NCI-H2227 (cell line): ENCODE measurements around the gene USP7.
"Not testable (repeated sequence)": the region's sequence is repeated elsewhere in the genome, so short reads cannot be mapped to it uniquely, and the experiment has no call there.

Experiments used
- DNase-seq: peaks from one replicate; lab custom pipeline; 2025; ENCODE audit not compliant: unreplicated experiment; lab: John Stamatoyannopoulos, UW

USP7 gene

DNA sequence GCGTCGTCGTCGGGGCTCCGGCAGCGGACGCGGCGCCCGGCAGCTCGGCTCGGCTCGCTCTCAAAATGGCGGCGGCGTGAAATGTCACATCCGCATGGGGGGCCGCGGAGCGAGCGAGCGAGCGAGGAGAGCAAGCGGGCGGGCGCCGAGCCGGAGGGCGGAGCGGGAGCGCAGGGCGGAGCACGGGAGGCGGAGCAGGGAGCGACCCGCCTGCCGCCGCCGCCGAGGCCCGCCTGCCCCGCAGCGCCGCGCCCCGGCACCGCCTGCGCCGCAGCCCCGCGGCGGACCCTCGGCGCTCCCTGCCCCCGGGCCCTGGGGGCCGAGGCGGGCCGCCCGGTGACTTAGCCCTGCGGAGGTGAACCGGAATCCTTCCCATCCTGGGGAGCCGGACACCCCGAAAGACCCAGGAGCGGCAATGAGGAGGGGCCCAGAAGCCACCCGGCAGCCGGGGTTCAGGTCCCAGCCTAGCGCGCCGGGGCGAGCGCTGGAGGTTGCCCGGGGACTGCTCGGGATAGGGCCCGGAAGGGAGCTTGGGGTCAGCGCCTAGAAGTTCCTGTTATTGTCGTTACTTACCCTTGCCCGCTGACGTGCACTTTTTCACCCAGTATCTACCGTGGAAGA, at the start of gene USP7:
USP7 (minus strand) TSS at position 86 of the 621 bp plus-strand sequence. CDS start 621 bp downstream, outside the sequence.
- DNase-seq, result peak; percentile 96

DNA sequence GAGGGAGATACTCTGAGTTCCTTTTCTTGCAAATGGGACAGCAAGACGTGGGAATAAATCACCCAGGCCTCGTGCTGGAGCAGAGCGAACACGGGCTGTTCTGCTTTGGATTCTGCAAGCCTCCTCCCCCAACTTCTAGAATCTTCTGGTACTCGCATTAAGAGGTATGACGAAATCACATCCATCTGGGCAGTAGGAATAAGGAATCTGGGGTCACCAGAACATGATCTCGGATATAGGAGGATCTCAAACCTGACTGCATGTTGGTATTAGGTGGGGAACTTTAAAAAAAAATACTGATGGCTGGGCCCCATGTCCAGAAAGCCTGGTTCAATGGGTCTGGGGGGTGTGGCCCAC, 49.8 kb upstream of the USP7 start:
- DNase-seq, result no peak

DNA sequence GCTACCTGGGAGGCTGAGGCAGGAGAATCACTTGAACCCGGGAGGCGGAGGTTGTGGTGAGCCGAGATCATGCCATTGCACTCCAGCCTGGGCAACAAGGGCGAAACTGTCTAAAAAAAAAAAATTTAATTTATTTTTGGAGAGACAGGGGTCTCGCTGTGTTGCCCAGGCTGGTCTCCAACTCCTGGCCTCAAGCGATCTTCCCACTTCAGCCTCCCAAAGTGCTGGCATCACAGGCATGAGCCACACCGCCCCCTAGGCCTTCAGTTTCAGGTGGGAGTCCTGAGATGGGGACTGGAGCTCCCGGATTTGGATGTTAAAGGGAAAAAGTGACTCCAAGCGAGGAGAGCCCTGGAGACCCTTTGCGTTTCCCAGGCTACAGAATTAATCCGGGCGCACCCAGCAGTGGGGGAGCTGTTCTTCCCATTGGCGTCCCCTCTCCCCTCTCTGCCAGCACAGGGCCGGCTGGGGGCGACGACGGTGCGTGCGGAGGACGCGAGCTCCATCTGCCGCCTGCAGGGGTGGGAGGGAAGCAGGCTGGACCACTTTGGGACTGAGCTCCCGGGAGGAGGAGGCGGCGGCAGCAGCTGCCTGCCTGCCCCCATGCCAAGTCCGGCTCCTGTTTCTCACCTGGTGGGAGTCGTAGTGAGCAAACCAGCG, 49.3 kb upstream of the USP7 start:
- peak; percentile 60 for DNase-seq

DNA sequence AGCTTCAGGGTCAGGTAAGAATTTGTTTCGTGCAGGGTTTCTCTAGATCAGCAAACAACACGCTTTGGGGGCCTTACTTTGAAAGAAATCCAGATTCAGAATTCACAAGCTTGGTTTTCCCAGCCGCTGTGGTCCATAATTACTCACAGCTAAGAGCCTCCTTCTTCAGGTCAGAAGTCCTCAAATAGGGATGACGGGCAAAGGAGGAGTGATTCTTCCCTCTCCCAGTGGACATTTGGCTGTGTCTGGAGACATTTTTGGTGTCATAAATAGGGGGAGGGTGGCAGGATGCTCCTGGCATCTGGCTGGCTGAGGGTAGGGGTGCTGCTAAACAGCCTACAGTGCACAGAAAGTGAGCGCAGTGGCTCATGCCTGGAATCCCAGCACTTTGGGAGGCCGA, 48.6 kb upstream of the USP7 start:
- DNase-seq, result no peak

DNA sequence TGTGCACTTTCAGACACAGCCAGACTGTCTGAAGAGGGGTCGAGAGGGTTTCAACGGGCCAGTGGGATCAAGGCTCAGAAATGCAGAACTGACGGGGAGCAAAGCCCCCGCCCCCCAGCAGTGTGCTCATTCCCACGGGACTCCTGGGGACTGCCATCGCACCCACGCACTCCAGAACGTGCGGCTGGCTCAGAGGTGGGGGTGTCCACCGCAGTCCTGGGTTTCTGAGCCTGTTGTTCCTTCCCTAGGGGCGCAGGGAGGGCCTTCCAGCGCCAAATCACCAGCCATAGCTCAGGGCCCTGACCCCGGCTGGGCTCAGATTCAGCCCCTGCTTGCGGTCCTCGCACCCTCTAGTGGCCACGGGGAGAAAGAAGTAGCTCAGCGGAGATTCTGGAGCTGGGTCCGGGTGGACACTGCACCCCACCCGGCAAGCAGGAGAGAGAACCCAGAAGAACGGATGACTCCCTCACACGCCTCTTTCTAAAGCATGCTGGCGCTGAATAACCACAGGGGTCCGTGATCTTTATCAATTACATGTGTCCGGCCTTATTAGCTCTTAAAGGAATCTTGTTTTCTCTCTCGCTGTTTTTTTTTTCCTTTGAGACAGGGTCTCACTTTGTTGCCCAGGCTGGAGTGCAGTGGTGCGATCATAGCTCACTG, 45.0 kb upstream of the USP7 start:
- DNase-seq, result peak; percentile 79

DNA sequence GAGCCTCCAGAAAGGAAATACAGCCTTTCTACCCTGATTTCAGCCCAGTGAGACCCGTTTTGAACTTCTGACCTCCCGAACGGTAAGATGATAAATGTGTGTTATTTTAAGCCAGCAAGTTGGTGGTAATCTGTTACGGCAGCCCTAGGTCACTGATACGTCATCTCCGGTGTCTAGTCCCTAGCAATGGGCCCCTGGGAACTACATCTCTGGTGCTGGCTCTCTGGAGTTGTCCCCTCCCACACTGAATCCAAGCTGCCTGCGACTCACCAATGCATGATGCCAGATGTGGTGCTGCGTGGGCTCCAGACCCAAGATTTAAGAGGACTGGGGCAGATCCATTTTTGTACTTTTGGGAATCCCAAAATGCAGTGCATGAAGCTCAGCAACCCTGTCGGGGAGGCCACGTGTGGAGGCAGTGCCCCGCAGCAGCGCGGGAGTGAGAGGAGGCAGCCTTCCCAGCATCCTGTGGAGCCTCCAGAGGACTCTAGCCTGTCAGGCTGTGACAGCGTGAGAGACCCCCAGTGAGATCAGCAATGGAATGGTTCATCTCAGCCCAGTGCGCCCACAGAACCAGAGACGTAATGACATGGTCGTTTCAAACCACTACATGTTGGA, 43.6 kb upstream of the USP7 start:
- no peak for DNase-seq

DNA sequence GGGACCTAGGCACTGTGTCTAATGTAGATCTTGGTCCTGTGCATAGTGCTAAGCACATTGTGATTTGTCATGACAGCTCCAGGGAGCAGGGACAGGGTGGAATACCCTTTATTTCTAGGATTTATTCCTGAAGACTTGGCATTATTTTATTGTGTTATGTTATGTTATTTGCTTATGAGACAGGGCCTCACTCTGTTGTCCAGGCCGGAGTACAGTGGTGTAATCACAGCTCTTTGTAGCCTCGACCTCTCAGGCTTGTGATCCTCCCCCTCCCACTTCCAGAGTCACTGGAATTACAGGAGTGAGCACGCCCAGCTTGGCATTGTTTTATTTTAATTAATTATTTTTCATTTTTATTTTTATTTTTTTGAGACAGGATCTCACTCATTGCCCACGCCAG, 40.5 kb upstream of the USP7 start:
- no peak for DNase-seq

DNA sequence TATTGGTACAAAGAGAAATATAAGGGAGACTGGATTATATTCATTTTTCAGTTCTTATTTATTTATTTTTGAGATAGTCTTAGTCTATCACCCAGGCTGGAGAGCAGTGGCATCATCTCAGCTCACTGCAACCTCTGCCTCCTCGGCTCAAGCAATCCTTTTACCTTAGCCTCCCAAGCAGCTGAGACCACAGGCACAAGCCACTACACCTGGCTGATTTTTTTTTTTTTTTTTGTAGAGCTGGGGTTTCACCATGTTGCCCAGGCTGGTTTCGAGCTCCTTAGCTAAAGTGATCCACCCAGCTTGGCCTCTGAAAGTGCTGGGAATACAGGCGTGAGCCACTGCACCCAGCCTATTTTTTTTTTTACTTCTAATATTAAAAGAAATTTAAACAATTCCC, 40.1 kb upstream of the USP7 start:
- DNase-seq, result no peak

DNA sequence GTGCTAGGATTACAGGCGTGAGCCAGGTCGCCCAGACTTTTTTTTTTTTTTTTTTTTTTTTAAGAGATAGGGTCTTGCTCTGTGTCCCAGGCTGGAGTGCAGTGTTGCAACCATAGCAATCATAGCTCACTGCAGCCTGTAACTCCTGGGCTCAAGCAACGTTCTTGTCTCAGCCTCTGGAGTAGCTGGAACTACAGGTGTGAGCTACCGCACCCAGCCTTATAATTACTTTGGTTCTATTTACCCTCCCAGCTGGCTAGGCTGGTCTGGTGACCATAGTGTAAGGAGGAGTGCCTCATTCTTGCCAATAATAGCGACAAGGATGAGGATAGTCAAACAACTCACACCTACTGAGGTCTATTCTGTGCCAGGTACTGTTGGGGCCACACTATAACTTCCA, 39.6 kb upstream of the USP7 start:
- no peak for DNase-seq

DNA sequence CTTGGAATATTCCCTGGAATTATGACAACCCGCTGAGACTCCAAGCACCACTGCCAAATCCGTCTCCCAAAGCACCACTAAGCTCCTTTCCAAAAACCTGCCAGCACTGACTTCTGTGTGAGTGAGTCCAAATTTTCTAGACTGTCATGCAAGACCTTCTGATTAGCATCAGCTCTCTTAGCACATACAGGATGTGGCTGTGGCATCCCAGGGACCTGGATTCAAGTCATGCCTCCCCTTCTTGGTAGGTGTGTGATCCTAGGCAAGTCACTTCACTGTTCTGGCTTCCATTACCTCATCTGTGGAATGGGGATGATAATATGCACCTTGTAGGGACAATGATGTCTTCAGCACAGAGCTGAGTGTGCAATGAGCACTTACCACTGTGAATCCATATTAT, 38.3 kb upstream of the USP7 start:
- no peak for DNase-seq

DNA sequence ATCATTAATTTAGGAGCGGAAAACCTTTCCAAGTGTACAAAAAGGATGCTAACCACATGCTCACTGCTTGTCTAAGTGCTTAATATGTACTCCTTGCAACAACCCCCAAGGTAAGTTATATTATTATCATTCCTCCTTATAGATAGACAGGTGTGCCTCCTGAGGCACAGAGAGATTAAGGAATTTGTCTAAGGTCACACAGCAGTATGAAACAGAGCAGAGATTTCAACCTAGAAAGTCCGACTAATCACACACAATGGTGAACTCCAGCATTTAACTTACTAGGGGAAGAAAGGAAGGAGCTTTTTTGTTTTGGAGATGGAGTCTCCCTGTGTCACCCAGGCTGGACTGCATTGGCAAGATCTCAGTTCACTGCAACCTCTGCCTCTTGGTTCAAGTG, 37.0 kb upstream of the USP7 start:
- no peak for DNase-seq

DNA sequence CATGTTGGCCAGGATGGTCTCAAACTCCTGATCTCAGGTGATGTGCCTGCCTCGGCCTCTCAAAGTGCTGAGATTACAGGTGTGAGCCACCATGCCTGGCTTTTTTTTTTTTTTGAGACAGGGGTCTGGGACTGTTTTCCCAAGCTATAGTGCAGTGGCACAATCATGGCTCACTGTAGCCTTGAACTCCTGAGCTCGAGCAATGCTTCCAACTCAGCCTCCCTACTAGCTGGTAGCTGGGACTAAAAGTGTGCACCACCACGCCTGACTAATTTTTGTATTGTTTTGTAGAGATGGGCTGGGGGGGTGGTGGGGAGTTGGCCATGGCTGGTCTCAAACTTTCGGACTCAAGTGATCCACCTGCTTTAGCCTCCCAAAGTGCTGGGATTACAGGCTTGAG, 36.1 kb upstream of the USP7 start:
- no peak for DNase-seq

DNA sequence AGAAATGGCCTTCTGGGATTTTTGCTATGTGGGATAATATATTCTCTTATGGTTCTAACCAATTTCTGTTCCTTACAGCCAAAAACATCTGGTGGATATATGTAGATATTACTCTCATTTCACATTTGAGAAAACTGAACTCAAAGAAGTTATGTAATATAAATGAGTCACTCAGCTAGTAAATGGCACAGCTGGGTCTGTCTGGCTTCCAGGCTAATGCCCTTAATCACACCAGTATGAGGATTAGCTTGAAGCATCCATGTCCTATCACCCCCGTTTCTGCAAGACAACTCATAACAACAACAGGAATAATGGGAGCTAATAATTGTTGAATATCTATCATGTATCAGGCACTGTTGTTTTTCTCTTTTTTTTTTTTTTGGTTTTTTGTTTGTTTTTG, 34.4 kb upstream of the USP7 start:
- DNase-seq, result no peak

DNA sequence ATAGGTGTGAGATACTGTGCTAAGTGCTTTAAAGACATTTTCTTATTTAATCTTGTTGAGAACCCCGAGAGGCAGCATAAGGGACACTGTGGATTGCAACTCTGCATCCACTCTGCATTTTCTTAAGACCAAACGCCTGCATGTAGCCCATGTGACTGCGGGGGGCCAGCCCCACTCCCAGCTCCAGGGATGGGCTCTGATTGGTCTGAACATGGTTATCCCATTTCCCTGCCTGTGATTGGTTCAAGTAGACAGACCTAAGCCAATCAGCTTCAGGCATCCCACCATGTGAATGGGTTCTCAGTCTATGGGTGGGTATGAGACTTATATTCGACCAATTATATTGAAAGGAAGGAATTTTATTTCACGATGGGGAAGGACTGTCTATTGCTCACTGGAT, 33.2 kb upstream of the USP7 start:
- DNase-seq, result peak; percentile 69

DNA sequence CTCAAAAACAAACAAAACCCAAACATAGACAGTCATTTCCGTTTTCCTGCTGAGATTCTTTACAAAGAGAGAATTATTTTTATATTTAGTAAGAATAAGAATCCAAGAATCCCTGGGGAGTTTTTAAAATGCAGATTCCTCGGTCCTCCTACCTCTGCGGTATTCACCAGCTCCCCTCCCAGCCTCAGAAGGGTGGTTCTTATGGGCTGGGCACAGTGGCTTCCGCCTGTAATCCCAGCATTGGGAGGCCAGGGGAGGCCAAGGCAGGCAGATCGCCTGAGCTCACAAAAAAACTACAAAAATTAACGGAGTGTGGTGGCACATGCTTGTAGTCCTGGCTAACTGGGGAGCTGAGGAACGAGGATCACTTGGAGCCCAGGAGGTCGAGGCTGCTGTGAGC, 26.7 kb upstream of the USP7 start:
- DNase-seq, result no peak

DNA sequence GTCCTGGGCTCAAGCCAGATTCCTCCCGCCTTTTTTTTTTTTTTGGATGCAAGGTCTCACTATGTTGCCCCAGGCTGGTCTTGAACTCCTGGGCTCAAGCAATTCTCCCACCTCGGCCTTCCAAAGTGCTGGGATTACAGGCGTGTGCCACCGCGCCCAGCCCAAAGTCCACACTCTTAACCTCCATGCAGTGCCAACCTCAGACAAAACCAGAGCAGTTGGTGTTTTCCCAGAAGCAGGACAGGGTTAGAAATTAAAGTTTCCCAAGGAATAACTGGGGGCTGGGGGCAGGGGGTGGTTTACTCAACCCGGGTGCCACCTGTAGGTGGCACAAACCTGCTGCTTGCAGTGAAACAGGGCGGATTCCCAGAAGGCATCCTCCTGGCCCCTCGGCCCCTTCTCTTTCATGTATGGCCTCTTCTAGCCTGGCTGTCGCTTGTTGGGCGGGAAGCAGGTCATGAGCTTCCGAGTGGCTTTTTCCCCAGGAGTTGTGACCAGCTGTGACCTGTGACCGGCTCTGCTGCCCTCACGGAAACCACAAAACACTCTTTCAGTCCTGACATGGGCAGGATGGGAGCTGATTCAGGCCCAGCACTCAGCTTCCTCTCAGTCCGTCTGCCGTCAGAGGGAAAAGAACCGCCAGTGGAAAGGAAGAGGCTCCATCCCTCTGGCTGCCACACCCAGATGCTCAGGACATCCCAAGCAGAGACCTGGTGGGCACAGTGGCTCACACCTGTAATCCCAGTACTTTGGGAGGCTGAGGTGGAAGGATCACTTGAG, 25.6 kb upstream of the USP7 start:
- DNase-seq, result no peak

DNA sequence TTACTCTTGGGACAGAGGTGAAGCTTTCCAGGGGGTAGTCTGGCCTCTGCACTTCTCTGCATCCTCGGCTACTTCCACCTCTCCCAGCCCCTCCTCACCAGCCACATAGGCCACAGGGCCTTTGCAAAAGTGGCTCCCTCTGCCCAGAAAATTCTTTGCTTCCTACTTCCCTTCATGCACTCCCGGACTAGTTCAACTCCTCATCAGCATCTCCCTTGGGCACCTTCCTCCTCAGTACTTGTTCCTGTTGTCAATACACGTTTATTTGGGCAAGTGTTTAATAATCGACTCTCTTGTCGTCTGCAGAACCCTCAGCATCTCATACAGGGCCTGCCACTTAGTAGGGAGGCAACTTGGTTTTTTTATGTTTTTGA, 23.1 kb upstream of the USP7 start:
- no peak for DNase-seq

DNA sequence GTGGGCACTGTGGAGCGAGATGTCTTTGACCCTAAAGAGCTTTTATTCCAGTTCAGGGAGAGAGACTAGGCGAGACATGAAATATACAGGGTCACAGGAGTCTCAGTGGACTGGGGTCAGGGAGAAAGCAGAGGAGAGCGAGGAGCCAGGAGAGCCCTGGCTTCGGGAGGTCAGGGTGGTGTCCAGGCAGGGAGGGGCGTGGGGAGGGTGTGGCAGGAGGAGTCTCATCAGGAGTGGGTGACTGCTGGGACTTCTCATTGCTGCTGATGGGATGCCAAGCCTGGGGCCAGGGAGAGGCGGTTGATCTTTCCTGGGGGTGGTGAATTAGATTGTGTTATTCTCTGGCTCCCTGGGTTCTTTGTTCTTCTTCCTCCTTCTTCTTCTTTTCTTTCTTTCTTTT, 22.4 kb upstream of the USP7 start:
- no peak for DNase-seq

DNA sequence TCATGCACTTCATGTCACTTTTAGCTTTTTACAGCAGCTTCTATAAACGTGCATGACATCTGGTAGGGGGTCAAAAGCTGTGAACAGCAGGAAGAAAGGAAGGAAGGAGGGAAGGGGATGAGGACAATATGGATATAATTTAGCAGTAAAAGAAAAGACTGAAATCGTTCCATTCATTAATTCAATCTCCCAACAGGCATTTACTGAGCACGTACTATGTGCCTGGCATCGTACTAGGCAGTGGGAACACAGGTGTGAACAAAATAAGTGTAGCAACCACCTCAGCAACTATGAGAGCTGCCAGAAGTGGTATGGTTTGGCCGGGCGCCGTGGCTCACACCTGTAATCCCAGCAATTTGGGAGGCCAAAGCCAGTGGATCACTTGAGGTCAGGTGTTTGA, 19.1 kb upstream of the USP7 start:
- no peak for DNase-seq

DNA sequence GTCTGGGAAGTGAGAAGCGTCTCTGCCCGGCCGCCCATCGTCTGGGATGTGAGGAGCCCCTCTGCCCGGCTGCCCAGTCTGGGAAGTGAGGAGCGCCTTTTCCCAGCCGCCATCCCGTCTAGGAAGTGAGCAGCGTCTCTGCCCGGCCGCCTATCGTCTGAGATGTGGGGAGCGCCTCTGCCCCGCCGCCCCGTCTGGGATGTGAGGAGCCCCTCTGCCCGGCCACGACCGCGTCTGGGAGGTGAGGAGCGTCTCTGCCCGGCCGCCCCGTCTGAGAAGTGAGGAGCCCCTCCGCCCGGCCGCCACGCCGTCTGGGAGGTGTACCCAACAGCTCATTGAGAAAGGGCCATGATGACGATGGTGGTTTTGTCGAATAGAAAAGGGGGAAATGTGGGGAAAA, 18.2 kb upstream of the USP7 start:
- not testable (repeated sequence) for DNase-seq

DNA sequence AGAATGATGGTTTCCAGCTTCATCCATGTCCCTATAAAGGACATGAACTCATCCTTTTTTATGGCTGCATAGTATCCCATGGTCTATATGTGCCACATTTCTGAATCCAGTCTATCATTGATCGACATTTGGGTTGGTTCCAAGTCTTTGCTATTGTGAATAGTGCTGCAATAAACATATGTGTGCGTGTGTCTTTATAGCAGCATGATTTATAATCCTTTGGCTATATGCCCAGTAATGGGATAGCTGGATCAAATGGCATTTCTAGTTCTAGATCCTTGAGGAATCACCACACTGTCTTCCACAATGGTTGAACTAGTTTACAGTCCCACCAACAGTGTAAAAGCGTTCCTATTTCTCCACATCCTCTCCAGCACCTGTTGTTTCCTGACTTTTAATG, 12.5 kb upstream of the USP7 start:
- DNase-seq, result not testable (repeated sequence)

DNA sequence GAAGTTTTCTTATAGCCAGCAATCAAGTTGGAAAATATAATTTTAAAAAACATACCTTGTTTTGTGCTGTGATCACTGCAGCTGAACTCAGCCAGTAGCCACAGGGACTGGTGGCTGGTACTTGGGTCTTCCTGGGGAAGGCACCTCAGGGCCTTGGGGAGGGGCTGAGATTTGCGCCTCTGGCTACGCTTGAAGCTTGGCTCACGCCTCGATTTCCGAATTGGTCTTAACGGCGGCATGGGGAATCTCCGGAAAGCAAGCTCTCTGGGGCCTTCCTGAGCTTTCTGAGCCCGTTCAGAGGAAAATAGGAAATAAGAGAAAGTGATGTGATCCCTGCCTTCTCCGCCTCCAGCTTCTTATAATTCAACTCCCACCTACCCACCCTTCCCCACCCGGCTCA, 11.3 kb upstream of the USP7 start:
- no peak for DNase-seq
